H9 (cell line): ENCODE data around the gene CDH6. TPM values are rescaled to one million over a fixed set of nuclear protein-coding genes. Genes with fewer than 3 reads are reported as not detected.

Experiments used
- DNase-seq: peaks from one replicate; pipeline ENCODE4 v3.0.0-alpha.2; 2017
- H2AFZ ChIP-seq: one replicate; pipeline ENCODE4 v1.6.1; 2013; ENCODE audit warnings: mild to moderate bottlenecking, low read length, control low read depth, moderate library complexity
- H2AK5ac ChIP-seq: 2 replicates; pipeline ENCODE4 v1.6.1; 2013; ENCODE audit warnings: low read length, control low read depth, mixed read lengths; ENCODE audit not compliant: insufficient read length
- H2BK120ac ChIP-seq: one replicate; pipeline ENCODE4 v1.6.1; 2013; ENCODE audit warnings: low read depth, mild to moderate bottlenecking, low read length, control low read depth, inconsistent platforms; ENCODE audit not compliant: poor library complexity, severe bottlenecking
- H2BK12ac ChIP-seq: 2 replicates; pipeline ENCODE4 v1.6.1; 2013; ENCODE audit warnings: low read length, control low read depth, mixed read lengths, low read depth; ENCODE audit not compliant: insufficient read length
- H2BK15ac ChIP-seq: 2 replicates; pipeline ENCODE4 v1.6.1; 2013; ENCODE audit warnings: low read depth, low read length, control low read depth
- H2BK20ac ChIP-seq: one replicate; pipeline ENCODE4 v1.6.1; 2013; ENCODE audit warnings: low read depth, mild to moderate bottlenecking, low read length, control low read depth, inconsistent platforms; ENCODE audit not compliant: poor library complexity, severe bottlenecking
- H2BK5ac ChIP-seq: 2 replicates; pipeline ENCODE4 v1.6.1; 2013; ENCODE audit warnings: low read length, control low read depth, mixed read lengths; ENCODE audit not compliant: insufficient read length
- H3K14ac ChIP-seq: 2 replicates; pipeline ENCODE4 v1.6.1; 2013; ENCODE audit warnings: low read length, control low read depth; ENCODE audit not compliant: insufficient read depth
- H3K18ac ChIP-seq: 2 replicates; pipeline ENCODE4 v1.6.1; 2013; ENCODE audit warnings: low read depth, mild to moderate bottlenecking, mixed read lengths, low read length, control low read depth; ENCODE audit not compliant: insufficient read length
- H3K23ac ChIP-seq: 2 replicates; pipeline ENCODE4 v1.6.1; 2013; ENCODE audit warnings: low read length, control low read depth, mixed read lengths, low read depth; ENCODE audit not compliant: insufficient read length
- H3K23me2 ChIP-seq: 2 replicates; pipeline ENCODE4 v1.6.1; 2013; ENCODE audit warnings: low read depth, mild to moderate bottlenecking, mixed read lengths, low read length, control low read depth; ENCODE audit not compliant: insufficient read length, poor library complexity, severe bottlenecking
- H3K27ac ChIP-seq: 2 replicates; pipeline ENCODE4 v1.5.1; 2013; ENCODE audit warnings: low read length, control low read depth, mixed read lengths, low read depth; ENCODE audit not compliant: insufficient read length
- H3K27me3 ChIP-seq: 2 replicates; pipeline ENCODE4 v1.6.1; 2013; ENCODE audit warnings: low read length, control low read depth, inconsistent platforms; ENCODE audit not compliant: insufficient read depth
- H3K4ac ChIP-seq: 2 replicates; pipeline ENCODE4 v1.6.1; 2013; ENCODE audit warnings: low read depth, mild to moderate bottlenecking, control low read depth, inconsistent platforms, low read length, moderate library complexity
- H3K4me1 ChIP-seq: 2 replicates; pipeline ENCODE4 v1.6.1; 2013; ENCODE audit warnings: low read length, control low read depth, inconsistent platforms; ENCODE audit not compliant: insufficient read depth
- H3K4me2 ChIP-seq: 2 replicates; pipeline ENCODE4 v1.6.1; 2013; ENCODE audit warnings: low read length, control low read depth, mixed read lengths; ENCODE audit not compliant: insufficient read length, insufficient read depth
- H3K56ac ChIP-seq: 2 replicates; pipeline ENCODE4 v1.6.1; 2013; ENCODE audit warnings: low read depth, mild to moderate bottlenecking, mixed read lengths, low read length, control low read depth; ENCODE audit not compliant: insufficient read length
- H3K79me1 ChIP-seq: 2 replicates; pipeline ENCODE4 v1.6.1; 2013; ENCODE audit warnings: low read depth, mild to moderate bottlenecking, moderate library complexity, low read length, control low read depth, inconsistent platforms; ENCODE audit not compliant: insufficient read depth, poor library complexity, severe bottlenecking
- H3K79me2 ChIP-seq: 2 replicates; pipeline ENCODE4 v1.6.1; 2013; ENCODE audit warnings: low read length, control low read depth, inconsistent platforms; ENCODE audit not compliant: insufficient read depth
- H3K9ac ChIP-seq: 2 replicates; pipeline ENCODE4 v1.6.1; 2013; ENCODE audit warnings: low read length, control low read depth, mixed read lengths; ENCODE audit not compliant: insufficient read length; ENCODE audit errors: extremely low read depth
- H3K9me3 ChIP-seq: one replicate; pipeline ENCODE4 v1.6.1; 2013; ENCODE audit warnings: low read depth, low read length, inconsistent platforms; ENCODE audit not compliant: control insufficient read depth
- H3T11ph ChIP-seq: one replicate; pipeline ENCODE4 v1.6.1; 2013; ENCODE audit warnings: mild to moderate bottlenecking, low read length, control low read depth, inconsistent platforms
- H4K20me1 ChIP-seq: one replicate; pipeline ENCODE4 v1.6.1; 2013; ENCODE audit not compliant: control insufficient read depth, insufficient read length, insufficient read depth
- H4K5ac ChIP-seq: 2 replicates; pipeline ENCODE4 v1.6.1; 2013; ENCODE audit warnings: low read depth, mild to moderate bottlenecking, mixed read lengths, low read length, control low read depth; ENCODE audit not compliant: insufficient read length
- H4K8ac ChIP-seq: replicated peaks from 2 replicates; pipeline ENCODE4 v1.6.1; 2013; ENCODE audit warnings: low read length, control low read depth, mixed read lengths, low read depth; ENCODE audit not compliant: insufficient read length
- H4K91ac ChIP-seq: 2 replicates; pipeline ENCODE4 v1.6.1; 2013; ENCODE audit warnings: low read depth, mild to moderate bottlenecking, moderate library complexity, mixed read lengths, low read length, control low read depth; ENCODE audit not compliant: insufficient read length
- H3K27ac Mint-ChIP-seq, 3 experiments: 2 replicates in 2 of 3; 3 replicates in 1 of 3; pipeline ENCODE4 v1.8.0; 2020 to 2021; ENCODE audit warnings: mixed read lengths in 3 of 3, mild to moderate bottlenecking in 1 of 3, moderate library complexity in 1 of 3
- H3K27me3 Mint-ChIP-seq: 2 replicates; pipeline ENCODE4 v1.8.0; 2021; ENCODE audit warnings: low read depth, mild to moderate bottlenecking, moderate library complexity, mixed read lengths
- H3K36me3 Mint-ChIP-seq, 3 experiments: 2 replicates in 2 of 3; 3 replicates in 1 of 3; pipeline ENCODE4 v1.8.0; 2020 to 2021; ENCODE audit warnings: low read depth in 3 of 3, mixed read lengths in 3 of 3; ENCODE audit not compliant: insufficient read depth in 1 of 3
- H3K4me1 Mint-ChIP-seq, 2 experiments: 2 replicates each; pipeline ENCODE4 v1.8.0; 2020; ENCODE audit warnings: mixed read lengths in 2 of 2
- H3K4me3 Mint-ChIP-seq, 2 experiments: 2 replicates in 1 of 2; 3 replicates in 1 of 2; pipeline ENCODE4 v1.8.0; 2020 to 2021; ENCODE audit warnings: mild to moderate bottlenecking in 2 of 2, mixed read lengths in 2 of 2, moderate library complexity in 1 of 2
- H3K9me3 Mint-ChIP-seq, 2 experiments: 2 replicates in 1 of 2; 3 replicates in 1 of 2; pipeline ENCODE4 v1.8.0; 2020; ENCODE audit warnings: mild to moderate bottlenecking in 2 of 2, mixed read lengths in 2 of 2, moderate library complexity in 1 of 2
- WGBS: extraction: QIAGEN DNeasy Blood & Tissue Kit; methylation state at CpG from one replicate; pipeline ENCODE4 v1.1.7; 2013; ENCODE audit warnings: missing lambda C conversion rate, low lambda C conversion rate, mixed read lengths; ENCODE audit not compliant: insufficient read length; ENCODE audit errors: extremely low coverage; 5-methylcytosine and 5-hydroxymethylcytosine counted together
- total RNA-seq: library from RNA; stranded (reverse); gene quantifications from 2 replicates; pipeline ENCODE4 v1.2.1, GENCODE V29; 2021
- TF ChIP-seq, protein P1 (sequence below): fragments of 200-600 bp; sonication (generic); conservative IDR thresholded peaks from 3 replicates; pipeline ENCODE4 v1.8.0; 2021; ENCODE audit warnings: antibody characterized with exemption, mild to moderate bottlenecking

The CDH6 gene
- total RNA-seq, 1 experiment from 2014 or later = 11.7 TPM

DNA sequence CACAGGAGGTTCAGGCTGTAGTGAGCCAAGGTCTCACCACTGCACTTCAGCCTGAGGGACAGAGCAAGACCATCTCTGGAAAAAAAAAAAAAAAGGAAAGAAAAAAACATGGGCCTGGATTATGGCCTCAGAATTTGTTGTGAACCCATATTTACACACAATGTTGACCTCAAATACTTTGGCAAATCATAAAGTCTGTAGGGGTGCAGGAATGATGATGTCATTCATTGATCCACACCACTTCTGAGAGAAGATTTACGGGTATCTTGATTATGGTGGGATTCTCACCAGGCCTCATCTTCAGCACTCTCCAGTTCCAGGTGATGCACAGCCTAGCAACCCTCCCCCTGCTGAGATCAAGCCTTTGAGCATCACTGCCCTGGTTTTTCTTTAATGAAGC, 156.9 kb downstream of the CDH6 start:
- Histone ChIP-seq H3T11ph (no peak overlapping the region), H3K79me2 (no peaks in the 10 kb centered on the region), H3K56ac (no peak overlapping the region), H4K91ac (no peak overlapping the region), H3K27me3 (no peaks in the 10 kb centered on the region), H2BK15ac (no peak overlapping the region), H4K5ac (no peak overlapping the region), H3K4ac (no peak overlapping the region), H3K4me2 (no peak overlapping the region), H4K20me1 (no peaks in the 10 kb centered on the region), H3K4me1 (no peaks in the 10 kb centered on the region; the same call in 1 of the 2 replicates), H4K8ac (no peak overlapping the region), H2AK5ac (no peak overlapping the region), H2BK12ac (no peak overlapping the region), H3K18ac (no peak overlapping the region), H2AFZ (no peak overlapping the region), H2BK20ac (no peak overlapping the region), H3K14ac (no peak overlapping the region), H3K23me2 (no peaks in the 10 kb centered on the region), H3K9ac (no peak overlapping the region), H3K23ac (no peak overlapping the region), H3K27ac (no peak overlapping the region), H3K79me1 (no peaks in the 10 kb centered on the region), H3K9me3 (no peaks in the 10 kb centered on the region), H2BK120ac (no peak overlapping the region), H2BK5ac (no peak overlapping the region)
- H3K9me3 Mint-ChIP-seq = no peaks in the 10 kb centered on the region; a peak in 1 of 5 replicates
- H3K4me3 Mint-ChIP-seq = no peak overlapping the region
- no peak for DNase-seq
- H3K36me3 Mint-ChIP-seq = no peaks in the 10 kb centered on the region; a peak in 1 of 7 replicates
- TF ChIP-seq, protein P1, sequence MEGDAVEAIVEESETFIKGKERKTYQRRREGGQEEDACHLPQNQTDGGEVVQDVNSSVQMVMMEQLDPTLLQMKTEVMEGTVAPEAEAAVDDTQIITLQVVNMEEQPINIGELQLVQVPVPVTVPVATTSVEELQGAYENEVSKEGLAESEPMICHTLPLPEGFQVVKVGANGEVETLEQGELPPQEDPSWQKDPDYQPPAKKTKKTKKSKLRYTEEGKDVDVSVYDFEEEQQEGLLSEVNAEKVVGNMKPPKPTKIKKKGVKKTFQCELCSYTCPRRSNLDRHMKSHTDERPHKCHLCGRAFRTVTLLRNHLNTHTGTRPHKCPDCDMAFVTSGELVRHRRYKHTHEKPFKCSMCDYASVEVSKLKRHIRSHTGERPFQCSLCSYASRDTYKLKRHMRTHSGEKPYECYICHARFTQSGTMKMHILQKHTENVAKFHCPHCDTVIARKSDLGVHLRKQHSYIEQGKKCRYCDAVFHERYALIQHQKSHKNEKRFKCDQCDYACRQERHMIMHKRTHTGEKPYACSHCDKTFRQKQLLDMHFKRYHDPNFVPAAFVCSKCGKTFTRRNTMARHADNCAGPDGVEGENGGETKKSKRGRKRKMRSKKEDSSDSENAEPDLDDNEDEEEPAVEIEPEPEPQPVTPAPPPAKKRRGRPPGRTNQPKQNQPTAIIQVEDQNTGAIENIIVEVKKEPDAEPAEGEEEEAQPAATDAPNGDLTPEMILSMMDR = no peak
- no peak overlapping the region for H3K27ac Mint-ChIP-seq
- H3K27me3 Mint-ChIP-seq = no peaks in the 10 kb centered on the region
- peaks cover 3 to 4% of the 10 kb centered on the region in 2 experiments; a peak in 3 of 4 replicates for H3K4me1 Mint-ChIP-seq
- no CpG with 5 or more reads among the region's 1 CpG for WGBS
